ENCODE measurements around the gene MDC1. TPM values are rescaled to one million over a fixed set of nuclear protein-coding genes. Genes with fewer than 3 reads are reported as not detected.
A peak's percentile ranks its signal among the peaks of the same experiment; 100 is the strongest.

The MDC1 gene
- total and polyA plus RNA-seq, 2 donors (not counting 3 experiments of a cell fraction or from before 2014, with no cell fraction given), result 16.8 to 42.3 TPM

DNA sequence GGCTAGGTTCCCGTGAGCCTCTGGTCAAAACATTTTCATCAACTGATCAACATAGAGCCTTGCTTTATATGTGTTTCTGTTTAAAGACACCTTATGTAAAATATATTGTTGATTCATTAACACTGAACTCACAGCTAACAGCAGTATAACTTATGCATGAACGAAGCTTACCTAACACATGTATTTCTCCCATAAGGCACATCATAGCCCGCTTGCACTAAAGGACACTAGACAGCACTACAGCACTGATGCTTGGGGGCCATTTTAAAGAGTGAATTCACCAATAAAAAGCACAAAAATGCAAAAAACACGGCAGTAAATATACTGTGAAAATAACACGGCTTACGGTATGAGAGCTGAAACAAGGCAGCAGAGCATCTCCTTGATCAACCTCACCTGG lies 21.5 kb upstream of the MDC1 start:
- intact Hi-C loops (cut with micrococcal nuclease) (no loop called here), dilution Hi-C loops (cut with MboI; ENCODE audit: extremely low pct_ligation_motif_present, low sequenced_read_pairs) (loop anchor here (25.0 kb wide), 1 partner anchor 149 kb away; the partner anchor contains the start of gene DDR1)
- ChIA-PET POLR2A (interaction anchor here (1.1 kb wide), 1 partner anchor 14 kb away, joined by 5 read pairs; no protein-coding TSS in a partner anchor), CTCF (interaction anchor here (0.6 to 1.7 kb wide), 9 partner anchors 26 to 348 kb away, joined by 3 to 7 read pairs (median 4); no protein-coding TSS in a partner anchor)
- Histone ChIP-seq H3K4me2 (ENCODE audit: insufficient read depth, low read length) (peak overlapping the region; percentile 0), H3K9me1 (replicated peaks; ENCODE audit: control insufficient read depth, extremely low read depth, insufficient read depth, low read length) (no peaks in the 10 kb centered on the region), H3K27ac (ENCODE audit: insufficient read depth, low read depth, low read length) (no peak overlapping the region), H3K79me2 (ENCODE audit: control insufficient read depth, insufficient read depth, low read length) (peaks cover 42% of the 10 kb centered on the region), H4K20me1 (replicated peaks; ENCODE audit: control insufficient read depth, extremely low read depth, insufficient read depth, low read length) (no peaks in the 10 kb centered on the region), H2AFZ (ENCODE audit: low read depth, low read length) (no peak overlapping the region), H3K27me3 (ENCODE audit: control insufficient read depth in 2 of 2, insufficient read depth in 2 of 2, low read length in 2 of 2) (no peaks in the 10 kb centered on the region), H3K36me3 (ENCODE audit: control insufficient read depth in 2 of 2, extremely low read depth in 1 of 2, insufficient read depth in 2 of 2, low read length in 2 of 2) (peaks cover 5 to 7% of the 10 kb centered on the region in 2 experiments), H3K9me3 (replicated peaks; ENCODE audit: control insufficient read depth, insufficient read depth, low read length) (no peaks in the 10 kb centered on the region), H3K4me3 (replicated peaks in 1 of 3; ENCODE audit: insufficient read depth in 1 of 3, low read depth in 1 of 3, low read length in 3 of 3) (no peak overlapping the region), H3K4me1 (ENCODE audit: control insufficient read depth, extremely low read depth, insufficient read depth, low read length) (peaks cover 43% of the 10 kb centered on the region), H3K9ac (replicated peaks; ENCODE audit: extremely low read depth, insufficient read depth, low read length) (no peak overlapping the region)
- TF ChIP-seq GATA2 (IDR thresholded peaks at IDR 0.05; ENCODE audit: insufficient read depth, insufficient read length, low read depth, low read length), result no peak
- TF ChIP-seq EZH2 (IDR thresholded peaks at IDR 0.05; ENCODE audit: borderline replicate concordance, low read depth, low read length, severe bottlenecking), result no peak
- TF ChIP-seq FOS (IDR thresholded peaks at IDR 0.05; ENCODE audit: borderline replicate concordance, insufficient read depth, low read length), result no peak
- TF ChIP-seq POLR2AphosphoS5 (IDR thresholded peaks at IDR 0.05; ENCODE audit: insufficient read depth, low read depth, low read length), result no peak
- TF ChIP-seq JUN (IDR thresholded peaks at IDR 0.05; ENCODE audit: borderline replicate concordance, insufficient read depth, insufficient read length, low read depth), result no peak
- no peak for TF ChIP-seq POLR2A (IDR thresholded peaks at IDR 0.05; ENCODE audit: low read depth, low read length)
- TF ChIP-seq, protein P1, sequence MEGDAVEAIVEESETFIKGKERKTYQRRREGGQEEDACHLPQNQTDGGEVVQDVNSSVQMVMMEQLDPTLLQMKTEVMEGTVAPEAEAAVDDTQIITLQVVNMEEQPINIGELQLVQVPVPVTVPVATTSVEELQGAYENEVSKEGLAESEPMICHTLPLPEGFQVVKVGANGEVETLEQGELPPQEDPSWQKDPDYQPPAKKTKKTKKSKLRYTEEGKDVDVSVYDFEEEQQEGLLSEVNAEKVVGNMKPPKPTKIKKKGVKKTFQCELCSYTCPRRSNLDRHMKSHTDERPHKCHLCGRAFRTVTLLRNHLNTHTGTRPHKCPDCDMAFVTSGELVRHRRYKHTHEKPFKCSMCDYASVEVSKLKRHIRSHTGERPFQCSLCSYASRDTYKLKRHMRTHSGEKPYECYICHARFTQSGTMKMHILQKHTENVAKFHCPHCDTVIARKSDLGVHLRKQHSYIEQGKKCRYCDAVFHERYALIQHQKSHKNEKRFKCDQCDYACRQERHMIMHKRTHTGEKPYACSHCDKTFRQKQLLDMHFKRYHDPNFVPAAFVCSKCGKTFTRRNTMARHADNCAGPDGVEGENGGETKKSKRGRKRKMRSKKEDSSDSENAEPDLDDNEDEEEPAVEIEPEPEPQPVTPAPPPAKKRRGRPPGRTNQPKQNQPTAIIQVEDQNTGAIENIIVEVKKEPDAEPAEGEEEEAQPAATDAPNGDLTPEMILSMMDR (IDR thresholded peaks at IDR 0.05; ENCODE audit: extremely low read depth in 1 of 2, insufficient read depth in 1 of 2, low read depth in 1 of 2, low read length in 2 of 2), result no peak
- TF ChIP-seq, protein P2, sequence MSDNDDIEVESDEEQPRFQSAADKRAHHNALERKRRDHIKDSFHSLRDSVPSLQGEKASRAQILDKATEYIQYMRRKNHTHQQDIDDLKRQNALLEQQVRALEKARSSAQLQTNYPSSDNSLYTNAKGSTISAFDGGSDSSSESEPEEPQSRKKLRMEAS (IDR thresholded peaks at IDR 0.05; ENCODE audit: insufficient read depth, insufficient read length), result no peak
- TF ChIP-seq MYC (IDR thresholded peaks at IDR 0.05; ENCODE audit: low read depth, low read length), result no peak
- no TSS peak for BruUV-seq (replicated peaks)
- DNase-seq (ENCODE audit: low read depth, low spot score) (no peak), FAIRE-seq (no peak)

Measured in endothelial cell of umbilical vein (primary cell).